CD4-positive, alpha-beta memory T cell (primary cell): Measurements from ENCODE around the gene REPS1. TPM values are rescaled to one million over a fixed set of nuclear protein-coding genes. Genes with fewer than 3 reads are reported as not detected.
"Not testable (repeated sequence)": the region's sequence is repeated elsewhere in the genome, so short reads cannot be mapped to it uniquely, and the experiment has no call there.

ENCODE experiments used
- CTCF ChIA-PET: fragments of 350-600 bp; sonication (Branson Sonifier 250); formaldehyde crosslinking; loops from one replicate; lab custom pipeline; 2021; ENCODE audit warnings: inconsistent platforms; ENCODE audit not compliant: partially characterized antibody; lab: Charles Lee
- POLR2A ChIA-PET: fragments of 350-600 bp; sonication (Branson Sonifier 250); formaldehyde crosslinking; loops from one replicate; lab custom pipeline; 2021; ENCODE audit not compliant: partially characterized antibody; lab: Charles Lee
- DNase-seq, 5 donors: peaks; one replicate each; pipeline versions ENCODE4 v3.0.0 to v3.0.0-alpha.2; 2020 to 2022; ENCODE audit warnings: mixed read lengths in 1 of 5
- H3K27ac ChIP-seq: one replicate; pipeline ENCODE4 v1.7.0; 2013; ENCODE audit warnings: low read depth, low read length
- H3K27me3 ChIP-seq: 2 replicates; pipeline ENCODE4 v1.7.0; 2013; ENCODE audit warnings: mild to moderate bottlenecking, low read length, moderate library complexity; ENCODE audit not compliant: insufficient read depth
- H3K36me3 ChIP-seq: 2 replicates; pipeline ENCODE4 v1.7.0; 2013; ENCODE audit warnings: mild to moderate bottlenecking, low read length, moderate library complexity; ENCODE audit not compliant: insufficient read depth
- H3K4me1 ChIP-seq: 2 replicates; pipeline ENCODE4 v1.7.0; 2013; ENCODE audit warnings: mild to moderate bottlenecking, low read length, moderate library complexity; ENCODE audit not compliant: insufficient read depth
- H3K4me3 ChIP-seq, 2 donors: one replicate each; pipeline ENCODE4 v1.7.0; 2013; ENCODE audit warnings: low read length in 2 of 2, mild to moderate bottlenecking in 1 of 2
- H3K9me3 ChIP-seq, 2 donors: one replicate each; pipeline ENCODE4 v1.7.0; 2013; ENCODE audit warnings: low read length in 2 of 2, control low read depth in 1 of 2; ENCODE audit not compliant: control insufficient read depth in 1 of 2
- H3K27ac Mint-ChIP-seq, 7 donors: one replicate each; pipeline ENCODE4 v1.8.0; 2020 to 2021; ENCODE audit warnings: mixed read lengths in 7 of 7, mild to moderate bottlenecking in 6 of 7, inconsistent platforms in 3 of 7, moderate library complexity in 3 of 7
- H3K27me3 Mint-ChIP-seq, 2 donors: one replicate each; pipeline ENCODE4 v1.8.0; 2020 to 2021; ENCODE audit warnings: mixed read lengths in 2 of 2
- H3K36me3 Mint-ChIP-seq, 2 donors: one replicate each; pipeline ENCODE4 v1.8.0; 2020 to 2021; ENCODE audit warnings: mixed read lengths in 2 of 2, inconsistent platforms in 1 of 2, mild to moderate bottlenecking in 1 of 2
- H3K4me1 Mint-ChIP-seq, 4 donors: one replicate each; pipeline ENCODE4 v1.8.0; 2020 to 2021; ENCODE audit warnings: mixed read lengths in 4 of 4, mild to moderate bottlenecking in 1 of 4
- H3K4me3 Mint-ChIP-seq, 8 donors: one replicate each; pipeline ENCODE4 v1.8.0; 2020 to 2021; ENCODE audit warnings: mixed read lengths in 8 of 8, mild to moderate bottlenecking in 7 of 8, moderate library complexity in 6 of 8, inconsistent platforms in 3 of 8
- H3K9me3 Mint-ChIP-seq, 8 donors: one replicate each; pipeline ENCODE4 v1.8.0; 2020 to 2021; ENCODE audit warnings: mixed read lengths in 8 of 8, mild to moderate bottlenecking in 5 of 8, inconsistent platforms in 3 of 8, moderate library complexity in 1 of 8
- intact Hi-C: fragments of 100-400 bp; cut with micrococcal nuclease; formaldehyde crosslinking; loops from one replicate; pipeline ENCODE4 v1.15.1; 2023
- polyA plus RNA-seq, 2 donors: library from polyadenylated mRNA; unstranded; fragments of 300-500 nt; fragmentation: Illumina TruSeq; gene quantifications; one replicate each; pipeline ENCODE4 v1.2.3, GENCODE V29; 2021
- total RNA-seq, 2 experiments: library from RNA; stranded (reverse); gene quantifications; one replicate each; pipeline ENCODE4 v1.2.3, GENCODE V29; 2021

REPS1 gene
- total and polyA plus RNA-seq, 4 experiments from 2014 or later: 22.3 to 69.3 (median 52.9) TPM

- ChIA-PET POLR2A (interaction anchor here (1.2 to 6.2 kb wide), 9 partner anchors 39 to 346 kb away, joined by 4 to 62 read pairs (median 23); partner anchors contain the start of genes CITED2, HECA and REPS1), CTCF (interaction anchor here (2.0 kb wide), 1 partner anchor 39 kb away, joined by 4 read pairs; no protein-coding TSS in a partner anchor)
- intact Hi-C loops: loop anchor here (1.0 to 5.0 kb wide), 4 partner anchors 40 to 436 kb away; partner anchors contain the start of genes CCDC28A, CITED2 and REPS1
- H3K36me3 Mint-ChIP-seq: peaks cover 3 to 9% of the 10 kb centered on the region in 2 donors
- Histone ChIP-seq H3K4me1 (peaks cover 46% of the 10 kb centered on the region), H3K9me3 (no peaks in the 10 kb centered on the region), H3K27me3 (no peaks in the 10 kb centered on the region), H3K27ac (peak overlapping the region; percentile 88), H3K36me3 (no peaks in the 10 kb centered on the region), H3K4me3 (peak overlapping the region; percentile 59 to 97)
- H3K4me1 Mint-ChIP-seq: peaks cover 17 to 27% (median 22%) of the 10 kb centered on the region in 4 donors
- peak overlapping the region in 5 of 8 donors; percentile 93 to 98 (median 95) for H3K4me3 Mint-ChIP-seq
- DNase-seq: no peak
- H3K9me3 Mint-ChIP-seq: no peaks in the 10 kb centered on the region
- no peaks in the 10 kb centered on the region for H3K27me3 Mint-ChIP-seq
- H3K27ac Mint-ChIP-seq: peak overlapping the region; percentile 88 to 98 (median 92)
Measured at GRCh38 chr6:139028215-139028657, 40.2 kb upstream of the REPS1 start.

DNA sequence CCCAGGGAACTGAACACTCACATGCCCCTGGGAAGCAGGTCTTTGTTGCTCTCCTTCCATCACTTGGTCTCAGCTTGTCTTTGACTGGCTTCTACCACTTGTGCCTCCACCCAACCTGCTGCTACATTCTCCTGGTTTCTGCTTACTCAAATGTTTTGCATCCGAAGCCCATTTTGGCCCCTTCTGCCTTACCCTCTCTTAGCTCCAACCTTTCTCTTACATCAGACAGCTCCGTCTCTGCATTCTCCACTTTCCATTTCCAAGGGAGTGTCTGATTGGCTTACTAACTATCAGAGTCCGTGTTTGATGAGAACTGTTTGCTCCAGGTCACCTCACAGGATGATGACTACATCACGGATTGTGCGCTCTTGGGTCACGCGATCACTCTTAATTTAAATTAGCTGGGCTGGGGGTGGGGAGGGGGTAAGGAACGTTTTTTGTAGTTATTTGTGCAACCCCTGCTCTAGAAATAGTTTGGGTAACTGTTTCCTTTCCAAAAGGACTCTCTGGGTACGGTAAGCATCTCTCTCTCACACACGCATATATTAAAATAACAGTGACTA, 39.6 kb upstream of the REPS1 start:
- intact Hi-C loops: loop anchor here (1.0 to 5.0 kb wide), 4 partner anchors 39 to 435 kb away; partner anchors contain the start of genes CCDC28A, CITED2 and REPS1
- Mint-ChIP-seq H3K9me3 (no peaks in the 10 kb centered on the region), H3K4me3 (peak overlapping the region in 5 of 8 donors; percentile 93 to 98 (median 95)), H3K36me3 (peaks cover 0 to 5% of the 10 kb centered on the region in 2 donors), H3K27ac (peak overlapping the region; percentile 88 to 98 (median 92)), H3K27me3 (no peaks in the 10 kb centered on the region), H3K4me1 (peaks cover 13 to 23% (median 18%) of the 10 kb centered on the region in 4 donors)
- POLR2A ChIA-PET: interaction anchor here (0.8 to 6.2 kb wide), 8 partner anchors 39 to 346 kb away, joined by 4 to 62 read pairs (median 16); partner anchors contain the start of genes CITED2, HECA and REPS1
- Histone ChIP-seq H3K27ac (peak overlapping the region; percentile 88), H3K36me3 (no peaks in the 10 kb centered on the region), H3K4me1 (peaks cover 44% of the 10 kb centered on the region), H3K4me3 (peak overlapping the region; percentile 59 to 97), H3K9me3 (no peaks in the 10 kb centered on the region), H3K27me3 (no peaks in the 10 kb centered on the region)
- CTCF ChIA-PET: interaction anchor here (0.8 to 2.0 kb wide), 2 partner anchors 9 to 39 kb away, joined by 3 to 4 read pairs; no protein-coding TSS in a partner anchor
- DNase-seq: peak; percentile 26 to 65 (median 29)

DNA sequence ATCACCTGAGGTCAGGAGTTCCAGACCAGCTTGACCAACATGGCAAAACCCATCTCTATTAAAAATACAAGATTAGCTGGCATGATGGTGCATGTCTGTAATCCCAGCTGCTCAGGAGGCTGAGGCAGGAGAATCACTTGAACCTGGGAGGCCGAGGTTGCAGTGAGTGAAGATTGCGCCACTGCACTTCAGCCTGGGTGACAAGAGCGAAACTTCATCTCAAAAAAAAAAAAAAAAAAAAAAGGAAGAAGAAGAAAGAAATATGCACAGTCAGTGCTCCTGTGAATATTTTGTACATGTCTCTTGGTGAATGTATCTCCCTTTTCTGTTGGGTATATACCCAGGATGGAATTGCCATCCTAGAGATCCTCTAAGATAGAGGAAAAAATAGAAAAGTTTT, 37.4 kb upstream of the REPS1 start:
- intact Hi-C loops: loop anchor here (5.0 kb wide), 1 partner anchor 433 kb away; no protein-coding TSS in a partner anchor
- H3K9me3 Mint-ChIP-seq, H3K9me3 ChIP-seq, H3K27me3 ChIP-seq, H3K27ac Mint-ChIP-seq, H3K27ac ChIP-seq, H3K4me3 ChIP-seq, H3K36me3 Mint-ChIP-seq, H3K4me3 Mint-ChIP-seq, POLR2A ChIA-PET, DNase-seq, H3K27me3 Mint-ChIP-seq, H3K36me3 ChIP-seq: not testable (repeated sequence)
- CTCF ChIA-PET: interaction anchor here (0.7 kb wide), 1 partner anchor 8 kb away, joined by 3 read pairs; no protein-coding TSS in a partner anchor
- H3K4me1 ChIP-seq: peaks cover 24% of the 10 kb centered on the region
- H3K4me1 Mint-ChIP-seq: peaks cover 10 to 17% (median 12%) of the 10 kb centered on the region in 4 donors

DNA sequence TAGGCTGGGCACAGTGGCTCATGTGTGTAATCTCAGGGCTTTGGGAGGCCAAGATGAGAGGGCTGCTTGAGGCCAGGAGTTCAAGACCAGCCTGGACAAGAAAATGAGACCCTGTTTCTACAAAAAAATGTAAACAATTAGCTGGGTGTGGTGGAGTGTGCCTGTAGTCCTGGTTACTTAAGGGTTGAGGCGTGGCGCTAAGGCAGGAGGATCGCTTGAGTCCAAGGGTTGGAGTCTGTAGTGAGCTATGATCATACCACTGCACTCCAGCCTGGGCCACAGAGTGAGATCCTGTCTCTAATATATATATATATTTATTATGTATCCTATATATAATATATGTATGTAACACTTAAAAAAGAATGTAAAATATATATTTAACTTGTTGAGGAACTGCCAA, 32.6 kb upstream of the REPS1 start:
- no peak overlapping the region for H3K27ac ChIP-seq
- Mint-ChIP-seq H3K9me3 (no peaks in the 10 kb centered on the region), H3K36me3 (no peaks in the 10 kb centered on the region), H3K27ac (no peak overlapping the region), H3K4me3 (no peak overlapping the region), H3K4me1 (peaks cover 0 to 5% (median 0%) of the 10 kb centered on the region in 4 donors), H3K27me3 (no peaks in the 10 kb centered on the region)
- intact Hi-C loops: no loop called here
- no peaks in the 10 kb centered on the region for H3K9me3 ChIP-seq
- H3K4me3 ChIP-seq: no peak overlapping the region
- no peaks in the 10 kb centered on the region for H3K4me1 ChIP-seq
- DNase-seq: no peak
- POLR2A ChIA-PET: no interaction called here
- no peaks in the 10 kb centered on the region for H3K36me3 ChIP-seq
- no peaks in the 10 kb centered on the region for H3K27me3 ChIP-seq
- CTCF ChIA-PET: no interaction called here

DNA sequence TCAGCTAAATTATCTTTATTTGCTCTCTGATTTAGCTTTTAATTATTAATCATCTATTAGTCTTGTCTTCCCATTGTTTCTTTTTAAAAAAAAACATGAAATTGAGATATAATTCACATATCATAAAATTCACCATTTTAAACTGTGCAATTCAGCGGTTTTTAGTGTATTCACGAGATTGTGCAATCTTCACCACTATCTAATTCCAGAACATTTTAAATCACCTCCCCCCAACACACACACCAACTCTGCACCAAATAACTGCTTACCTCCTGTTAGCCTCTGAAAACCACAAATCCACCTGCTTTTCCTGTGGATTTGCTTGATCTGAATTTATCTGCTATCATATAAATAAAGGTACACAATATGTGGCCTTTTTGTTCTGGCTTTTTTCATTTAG, 31.7 kb upstream of the REPS1 start:
- Histone ChIP-seq H3K27ac (no peak overlapping the region), H3K27me3 (no peaks in the 10 kb centered on the region), H3K9me3 (no peaks in the 10 kb centered on the region), H3K4me3 (no peak overlapping the region), H3K4me1 (no peaks in the 10 kb centered on the region), H3K36me3 (no peaks in the 10 kb centered on the region)
- DNase-seq: no peak
- Mint-ChIP-seq H3K27ac (no peak overlapping the region), H3K9me3 (no peaks in the 10 kb centered on the region), H3K36me3 (no peaks in the 10 kb centered on the region), H3K27me3 (no peaks in the 10 kb centered on the region), H3K4me3 (no peak overlapping the region), H3K4me1 (peaks cover 0 to 5% (median 0%) of the 10 kb centered on the region in 4 donors)
- ChIA-PET CTCF (interaction anchor here (0.6 to 1.4 kb wide), 3 partner anchors 8 to 235 kb away, joined by 3 read pairs; no protein-coding TSS in a partner anchor), POLR2A (no interaction called here)
- intact Hi-C loops: no loop called here

GRCh38 chr6:139017227-139017626, 29.2 kb upstream of the REPS1 start:
- POLR2A ChIA-PET: interaction anchor here (0.8 kb wide), 1 partner anchor 95 kb away, joined by 3 read pairs; no protein-coding TSS in a partner anchor
- H3K4me3 Mint-ChIP-seq: no peak overlapping the region
- Histone ChIP-seq H3K4me3 (no peak overlapping the region), H3K4me1 (no peaks in the 10 kb centered on the region), H3K27me3 (no peaks in the 10 kb centered on the region), H3K9me3 (no peaks in the 10 kb centered on the region), H3K36me3 (no peaks in the 10 kb centered on the region), H3K27ac (no peak overlapping the region)
- DNase-seq: no peak
- peaks cover 0 to 3% of the 10 kb centered on the region in 2 donors for H3K27me3 Mint-ChIP-seq
- intact Hi-C loops: no loop called here
- no peaks in the 10 kb centered on the region for H3K9me3 Mint-ChIP-seq
- peak overlapping the region in 1 of 7 donors; percentile 52 for H3K27ac Mint-ChIP-seq
- no peaks in the 10 kb centered on the region for H3K36me3 Mint-ChIP-seq
- H3K4me1 Mint-ChIP-seq: peaks cover 0 to 5% (median 0%) of the 10 kb centered on the region in 4 donors
- CTCF ChIA-PET: interaction anchor here (0.6 to 1.4 kb wide), 4 partner anchors 8 to 35 kb away, joined by 3 to 4 read pairs (median 4); partner anchors contain the start of gene REPS1
